ENCODE data around the gene TEX22.

The TEX22 gene

GRCh38 chr14:105437723-105438500, 39.6 kb downstream of the TEX22 start:
- no peak for DNase-seq

DNA sequence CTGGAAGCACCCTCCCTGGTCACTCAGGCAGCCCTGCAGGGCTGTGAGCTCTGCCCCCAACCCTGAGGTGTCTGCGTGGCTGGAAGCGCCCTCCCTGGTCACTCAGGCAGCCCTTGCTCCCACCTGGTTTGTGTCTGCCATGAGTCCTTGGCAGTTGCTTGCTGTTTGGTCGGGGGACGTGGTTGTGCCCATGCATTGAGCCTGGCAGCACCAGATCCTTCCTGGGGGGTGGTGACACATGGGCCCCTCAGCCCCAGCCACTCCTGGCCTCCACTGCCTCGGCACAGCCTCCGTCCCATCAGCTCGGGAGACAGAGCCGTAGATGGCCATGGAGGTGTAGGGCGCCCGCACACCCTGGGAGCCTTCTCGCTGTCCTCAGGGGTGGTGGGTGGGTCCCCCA, 40.8 kb downstream of the TEX22 start:
- no peak for DNase-seq

DNA sequence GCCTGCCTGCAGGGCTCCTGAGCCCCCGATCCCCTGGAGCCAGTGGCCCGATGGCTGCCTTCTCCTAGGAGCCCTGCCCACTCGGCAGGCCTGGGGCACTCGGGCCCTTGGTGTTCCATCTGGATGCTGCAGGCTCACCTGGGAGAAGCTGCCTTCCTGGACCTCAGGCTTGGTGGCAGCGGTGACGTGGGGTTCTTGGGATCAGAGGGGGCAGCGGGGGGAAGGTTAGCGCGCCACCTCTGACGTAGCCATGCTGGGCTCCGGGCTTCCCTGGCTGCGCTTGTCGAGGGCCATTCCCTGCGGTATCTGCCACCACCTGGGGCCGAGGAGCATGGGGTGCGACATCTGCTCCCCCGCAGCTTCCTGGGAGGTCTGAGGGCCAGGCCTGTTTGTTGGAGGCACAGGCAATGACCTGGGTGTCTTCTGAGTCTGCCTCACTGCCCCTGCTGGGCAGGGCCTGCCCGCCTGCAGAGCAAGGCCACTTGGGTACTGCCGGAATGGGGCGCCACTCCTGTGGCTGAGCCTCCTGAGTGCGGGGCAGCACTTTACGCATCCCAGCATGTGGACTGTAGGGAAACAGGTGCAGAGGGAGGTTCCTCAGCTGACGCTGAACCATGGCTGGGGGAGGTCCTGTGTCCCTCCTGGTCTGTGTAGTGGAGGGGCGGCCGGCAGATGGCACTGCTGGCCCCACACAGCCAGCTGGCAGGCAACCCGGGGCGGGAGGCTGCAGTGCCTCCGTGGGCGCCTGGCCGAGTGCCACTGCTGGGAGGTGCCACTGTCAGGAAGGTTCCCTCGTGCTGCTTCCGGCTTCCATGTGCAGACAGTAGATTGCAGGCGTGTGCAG, 41.6 kb downstream of the TEX22 start:
- DNase-seq = peak in 7 of 56 donors; percentile 20 to 36 (median 29)

- no peak for DNase-seq
Observed at GRCh38 chr14:105440554-105440900, 42.2 kb downstream of the TEX22 start.

- DNase-seq = no peak
Observed at GRCh38 chr14:105440992-105441391, 42.7 kb downstream of the TEX22 start.

GRCh38 chr14:105442125-105442524, 43.8 kb downstream of the TEX22 start:
- DNase-seq = no peak

DNA sequence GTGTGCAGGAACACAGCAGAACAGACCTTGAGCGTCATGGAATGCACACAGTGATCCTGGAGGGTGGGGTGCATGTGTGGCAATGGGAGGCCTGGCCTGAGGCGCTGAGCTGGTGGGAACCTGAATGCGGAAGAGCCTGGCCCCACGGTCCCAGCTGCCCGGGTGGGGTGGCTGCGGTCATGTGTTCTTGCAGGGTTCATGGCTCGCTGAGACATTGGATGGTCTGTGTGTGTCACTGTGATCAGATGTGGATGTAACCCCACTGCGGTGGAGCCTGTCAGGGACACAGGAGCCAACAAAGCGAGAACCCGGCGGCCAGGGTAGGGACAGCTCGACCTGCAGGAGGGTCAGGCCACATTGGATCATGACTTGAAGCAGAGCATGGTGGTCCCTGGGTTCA, 44.5 kb downstream of the TEX22 start:
- DNase-seq = no peak

DNA sequence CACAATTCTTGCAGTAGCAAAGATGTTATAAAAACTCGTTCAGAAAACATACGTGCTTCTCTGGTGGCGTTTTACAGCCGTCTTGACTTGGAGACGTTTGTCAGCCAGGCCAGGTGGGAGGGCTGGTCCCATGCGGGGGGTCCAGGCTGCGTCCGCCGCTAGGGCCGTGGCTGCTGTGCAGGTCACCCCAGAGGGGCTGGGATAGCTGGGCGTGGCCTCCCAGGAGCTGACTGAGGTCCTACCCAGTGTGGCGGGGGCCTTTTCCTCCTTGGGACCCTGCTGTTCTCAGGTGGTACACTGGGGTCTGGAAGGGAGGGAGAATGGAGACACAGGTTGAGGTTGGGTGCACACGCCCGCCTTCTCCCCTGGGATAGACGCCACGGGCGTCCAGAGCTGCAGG, 46.5 kb downstream of the TEX22 start:
- DNase-seq = no peak

DNA sequence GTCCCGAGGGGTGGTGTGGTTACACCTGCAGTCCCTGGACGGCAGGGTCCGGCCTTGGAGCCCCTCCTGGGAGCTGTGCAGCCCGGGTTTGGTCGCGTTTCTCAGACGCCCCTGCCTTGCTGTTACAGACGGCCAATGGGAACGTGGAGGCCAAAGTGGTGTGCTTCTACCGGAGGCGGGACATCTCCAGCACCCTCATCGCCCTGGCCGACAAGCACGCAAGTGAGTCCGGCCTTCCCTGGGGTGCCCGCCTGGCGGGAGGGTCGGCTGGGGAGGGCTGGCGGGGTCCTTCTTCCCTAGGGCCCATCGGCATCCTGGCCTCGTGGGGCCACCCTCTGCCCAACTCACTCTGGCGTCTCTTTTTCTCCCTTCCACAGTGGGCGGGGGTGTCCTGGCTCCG, 47.0 kb downstream of the TEX22 start:
- DNase-seq = no peak

GRCh38 chr14:105445901-105446845, 47.8 kb downstream of the TEX22 start:
- DNase-seq = no peak

- no peak for DNase-seq
Observed at GRCh38 chr14:105446971-105447370, 48.6 kb downstream of the TEX22 start.

DNA sequence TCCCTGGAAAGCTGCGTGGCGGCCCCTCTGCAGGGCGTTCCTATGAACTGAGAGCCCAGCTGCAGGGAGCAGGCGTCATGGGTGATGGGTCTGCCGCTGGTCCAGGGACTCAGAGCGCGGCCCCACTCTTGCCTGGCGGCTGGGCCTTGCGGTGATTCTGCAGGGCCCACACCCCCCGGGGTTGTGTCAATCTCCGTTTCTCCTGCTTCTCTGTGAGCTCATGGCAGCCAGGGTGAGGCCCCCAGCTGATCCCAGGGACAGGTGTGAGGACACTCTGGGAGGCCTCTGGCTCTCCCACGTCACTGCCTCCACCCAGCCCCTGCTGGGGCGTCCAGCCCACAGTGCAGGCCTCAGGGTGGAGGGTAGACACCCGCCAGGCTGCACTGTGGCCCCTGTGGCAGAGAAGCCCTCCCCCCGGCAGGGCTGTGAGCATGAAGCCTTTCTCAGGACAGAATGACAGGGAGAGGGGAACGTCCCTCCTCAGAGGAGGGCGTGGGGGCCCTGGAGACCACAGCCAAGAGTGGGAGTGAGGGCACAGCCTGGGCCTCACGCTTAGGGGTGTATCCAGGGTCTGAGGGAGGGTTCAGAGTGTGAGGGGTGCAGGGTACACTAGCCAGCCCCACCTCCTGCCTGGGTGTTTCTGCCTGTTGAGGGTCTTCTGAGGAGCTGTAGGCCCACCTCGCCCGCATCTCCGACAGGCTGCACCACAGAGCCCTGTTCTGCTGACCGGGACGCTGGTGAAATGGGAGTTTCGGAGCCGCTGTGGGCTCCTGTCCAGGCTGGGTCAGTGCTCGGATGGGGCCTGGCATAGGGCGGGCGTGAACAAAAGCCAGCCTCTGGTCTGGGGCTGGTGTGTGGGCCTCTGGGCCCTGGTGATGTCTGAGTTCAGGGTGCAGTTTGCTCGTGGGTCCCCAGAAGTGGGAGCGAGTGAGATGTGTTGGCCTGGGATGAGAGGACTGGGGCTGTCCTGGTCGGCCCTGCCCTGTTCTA, 49.6 kb downstream of the TEX22 start:
- DNase-seq = no peak

GRCh38 chr14:105448706-105449111, 50.4 kb downstream of the TEX22 start:
- peak in 41 of 56 donors; percentile 11 to 83 (median 51) for DNase-seq

- no peak for DNase-seq
Observed at GRCh38 chr14:105449276-105450122, 51.2 kb downstream of the TEX22 start.

GRCh38 chr14:105450123-105450505, 51.8 kb downstream of the TEX22 start:
- DNase-seq = no peak

DNA sequence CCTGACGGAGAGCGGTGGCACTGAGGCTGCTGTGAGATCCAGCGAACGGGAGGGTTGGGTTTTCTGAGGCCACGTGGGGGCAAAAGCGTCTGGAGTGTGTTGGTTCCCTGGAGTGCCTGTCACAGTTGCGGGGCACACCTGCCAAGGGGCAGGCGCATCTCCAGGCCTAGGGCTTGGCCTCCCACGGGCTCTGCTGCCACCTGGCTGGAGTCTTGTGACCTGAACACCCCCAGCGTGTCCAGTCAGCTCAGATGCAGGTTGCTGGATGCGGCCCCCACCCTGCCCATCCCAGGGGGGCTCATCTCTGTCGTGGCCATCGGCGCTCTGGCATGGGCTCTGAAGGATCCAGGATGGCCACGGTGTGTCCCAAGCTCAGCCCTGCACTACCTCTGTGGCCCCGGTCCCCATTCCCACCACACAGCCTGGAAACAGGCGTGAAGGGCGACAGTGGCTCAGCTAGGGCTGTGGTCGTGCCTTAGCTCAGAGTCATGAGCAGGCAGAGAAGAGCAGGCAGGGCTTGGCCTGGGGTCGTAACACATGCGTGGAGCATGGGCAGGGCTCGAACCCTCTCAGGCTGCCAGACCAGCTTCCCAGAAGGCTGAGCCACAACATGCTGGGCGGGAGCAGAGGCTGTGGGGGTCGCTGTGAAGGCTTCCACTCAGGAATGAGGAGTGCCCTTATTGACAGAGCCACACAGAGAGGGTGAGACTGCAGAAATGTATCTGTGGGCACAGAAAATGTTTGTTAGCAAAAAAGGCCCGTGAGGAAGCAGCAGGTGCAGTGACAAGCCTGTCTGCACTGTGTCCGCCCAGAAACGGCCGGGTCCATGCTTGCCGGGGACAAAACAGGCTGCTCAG, 52.8 kb downstream of the TEX22 start:
- no peak for DNase-seq

DNA sequence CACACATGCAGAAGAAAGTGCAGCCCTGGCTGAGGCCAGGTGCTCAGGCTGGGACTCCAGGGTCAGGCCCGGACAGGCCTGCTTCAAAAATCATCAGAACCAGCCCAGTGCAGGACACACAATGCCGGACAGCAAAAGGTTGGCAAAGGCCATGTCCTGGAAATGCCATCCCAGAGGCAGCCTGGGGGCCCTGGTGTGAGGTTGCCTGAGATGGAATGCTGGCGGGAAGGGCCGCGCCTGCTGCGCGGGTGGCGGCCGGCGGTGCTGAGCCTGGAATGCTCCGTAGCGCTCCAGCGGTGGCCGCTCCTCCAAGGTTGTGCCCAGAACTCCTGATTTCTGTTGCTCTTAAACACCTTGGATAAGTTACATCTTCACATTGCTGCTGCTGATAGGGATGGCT, 54.6 kb downstream of the TEX22 start:
- DNase-seq = no peak

- no peak for DNase-seq
Observed at GRCh38 chr14:105453847-105454246, 55.5 kb downstream of the TEX22 start.
